Jurkat, Clone E6-1 (cell line): ENCODE measurements around the gene FAM219A.
A peak's percentile ranks its signal among the peaks of the same experiment; 100 is the strongest.
"Not testable (repeated sequence)": the region's sequence is repeated elsewhere in the genome, so short reads cannot be mapped to it uniquely, and the experiment has no call there.

Experiments used
- DNase-seq: peaks from one replicate; pipeline ENCODE4 v3.0.0-alpha.2; 2011; ENCODE audit warnings: low read depth, low spot score
- H3K4me3 ChIP-seq: 2 replicates; pipeline ENCODE4 v1.5.1; 2011; ENCODE audit warnings: mild to moderate bottlenecking, low read length, control low read depth, moderate library complexity

The FAM219A gene

GRCh38 chr9:34452568-34452967 lies 5.8 kb downstream of the FAM219A start:
- no peak overlapping the region for H3K4me3 ChIP-seq
- no peak for DNase-seq

- DNase-seq = no peak
- H3K4me3 ChIP-seq = no peak overlapping the region
Measured at GRCh38 chr9:34451545-34451944, 6.8 kb downstream of the FAM219A start.

DNA sequence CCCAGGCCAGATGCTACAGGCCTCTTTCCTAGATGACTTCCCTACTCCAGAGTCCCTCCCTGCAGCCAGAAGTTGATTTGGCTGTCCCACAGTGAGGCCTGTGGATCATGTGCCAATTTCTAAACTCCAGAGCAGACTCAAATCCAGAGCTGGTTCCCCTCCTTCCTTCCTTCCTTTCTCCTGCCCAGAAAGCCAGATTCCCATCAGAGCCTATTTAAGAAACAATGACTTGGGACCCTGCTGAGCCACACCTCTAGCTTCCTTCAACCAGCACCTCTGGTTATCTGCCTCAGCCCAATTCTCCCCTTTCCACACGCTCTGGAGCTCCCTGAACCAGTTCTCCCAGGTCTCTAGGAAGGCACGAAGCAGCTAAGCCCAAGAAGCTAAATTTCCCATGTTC lies 7.2 kb downstream of the FAM219A start:
- H3K4me3 ChIP-seq = no peak overlapping the region
- no peak for DNase-seq

GRCh38 chr9:34450644-34451043 lies 7.7 kb downstream of the FAM219A start:
- no peak overlapping the region for H3K4me3 ChIP-seq
- DNase-seq = no peak

- H3K4me3 ChIP-seq = no peak overlapping the region
- DNase-seq = no peak
Measured at GRCh38 chr9:34446951-34447350, 11.4 kb downstream of the FAM219A start.

GRCh38 chr9:34446468-34446891 lies 11.9 kb downstream of the FAM219A start:
- H3K4me3 ChIP-seq = no peak overlapping the region
- no peak for DNase-seq

DNA sequence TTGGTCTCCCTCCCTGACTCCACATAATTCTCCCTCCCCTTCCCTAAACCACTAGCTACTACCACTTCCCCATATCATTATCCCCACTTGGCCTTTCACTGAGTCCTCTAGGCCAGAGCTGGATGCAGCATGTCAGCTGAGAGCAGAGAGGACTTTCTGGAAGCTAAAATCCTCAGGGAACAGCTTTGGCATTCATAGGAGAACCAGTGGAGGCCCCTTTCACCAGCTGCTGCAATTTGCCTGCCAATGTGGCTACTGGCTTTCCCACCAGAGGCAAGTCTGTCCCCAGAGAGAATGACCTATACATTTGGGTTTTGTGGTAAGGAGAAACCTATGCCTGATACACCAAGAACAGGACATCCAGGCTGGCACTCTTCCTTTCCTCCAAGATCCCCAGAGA lies 14.4 kb downstream of the FAM219A start:
- no peak overlapping the region for H3K4me3 ChIP-seq
- DNase-seq = no peak

- DNase-seq = no peak
- H3K4me3 ChIP-seq = no peak overlapping the region
Measured at GRCh38 chr9:34443533-34443932, 14.8 kb downstream of the FAM219A start.

DNA sequence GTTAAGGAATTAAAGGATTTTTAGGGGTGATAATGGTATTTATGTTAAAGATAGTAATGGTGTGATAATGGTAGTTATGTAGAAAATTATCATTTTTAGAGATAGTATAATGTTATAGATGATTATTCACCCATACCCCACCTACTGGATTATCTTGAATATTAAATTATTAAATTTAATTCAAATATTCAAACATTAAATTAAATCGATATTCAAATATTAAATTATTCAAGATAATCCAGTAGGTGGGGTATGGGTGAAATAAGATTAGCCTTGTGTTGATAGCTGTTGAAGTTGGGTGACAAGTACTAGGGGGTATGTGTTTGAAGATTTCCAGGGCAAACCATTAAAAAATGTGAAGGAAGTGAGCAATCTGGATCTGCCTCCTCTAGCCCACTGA lies 15.6 kb downstream of the FAM219A start:
- DNase-seq = no peak
- H3K4me3 ChIP-seq = no peak overlapping the region

- DNase-seq = no peak
- H3K4me3 ChIP-seq = no peak overlapping the region
Measured at GRCh38 chr9:34440017-34440416, 18.4 kb downstream of the FAM219A start.

DNA sequence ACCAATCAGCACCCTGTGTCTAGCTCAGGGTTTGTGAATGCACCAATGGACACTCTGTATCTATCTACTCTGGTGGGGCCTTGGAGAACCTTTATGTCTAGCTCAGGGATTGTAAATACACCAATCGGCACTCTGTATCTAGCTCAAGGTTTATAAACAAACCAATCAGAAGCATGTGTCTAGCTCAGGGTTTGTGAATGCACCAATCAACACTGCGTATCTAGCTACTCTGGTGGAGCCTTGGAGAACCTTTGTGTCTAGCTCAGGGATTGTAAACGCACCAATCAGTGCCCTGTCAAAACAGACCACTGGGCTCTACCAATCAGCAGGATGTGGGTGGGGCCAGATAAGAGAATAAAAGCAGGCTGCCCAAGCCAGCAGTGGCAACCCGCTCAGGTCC lies 19.9 kb downstream of the FAM219A start:
- DNase-seq, H3K4me3 ChIP-seq: not testable (repeated sequence)

DNA sequence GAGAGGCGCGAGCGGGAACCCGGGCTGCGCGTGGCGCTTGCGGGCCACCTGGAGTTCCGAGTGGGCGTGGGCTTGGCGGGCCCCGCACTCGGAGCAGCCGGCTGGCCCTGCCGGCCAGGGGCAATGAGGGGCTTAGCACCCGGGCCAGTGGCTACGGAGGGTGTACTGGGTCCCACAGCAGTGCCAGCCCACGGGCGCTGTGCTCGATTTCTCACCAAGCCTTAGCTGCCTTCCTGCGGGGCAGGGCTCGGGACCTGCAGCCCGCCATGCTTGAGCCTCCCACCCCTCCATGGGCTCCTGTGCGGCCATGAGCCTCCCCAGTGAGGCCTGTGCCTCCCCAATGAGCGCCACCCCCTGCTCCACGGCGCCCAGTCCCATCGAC lies 20.5 kb downstream of the FAM219A start:
- DNase-seq = not testable (repeated sequence)

DNA sequence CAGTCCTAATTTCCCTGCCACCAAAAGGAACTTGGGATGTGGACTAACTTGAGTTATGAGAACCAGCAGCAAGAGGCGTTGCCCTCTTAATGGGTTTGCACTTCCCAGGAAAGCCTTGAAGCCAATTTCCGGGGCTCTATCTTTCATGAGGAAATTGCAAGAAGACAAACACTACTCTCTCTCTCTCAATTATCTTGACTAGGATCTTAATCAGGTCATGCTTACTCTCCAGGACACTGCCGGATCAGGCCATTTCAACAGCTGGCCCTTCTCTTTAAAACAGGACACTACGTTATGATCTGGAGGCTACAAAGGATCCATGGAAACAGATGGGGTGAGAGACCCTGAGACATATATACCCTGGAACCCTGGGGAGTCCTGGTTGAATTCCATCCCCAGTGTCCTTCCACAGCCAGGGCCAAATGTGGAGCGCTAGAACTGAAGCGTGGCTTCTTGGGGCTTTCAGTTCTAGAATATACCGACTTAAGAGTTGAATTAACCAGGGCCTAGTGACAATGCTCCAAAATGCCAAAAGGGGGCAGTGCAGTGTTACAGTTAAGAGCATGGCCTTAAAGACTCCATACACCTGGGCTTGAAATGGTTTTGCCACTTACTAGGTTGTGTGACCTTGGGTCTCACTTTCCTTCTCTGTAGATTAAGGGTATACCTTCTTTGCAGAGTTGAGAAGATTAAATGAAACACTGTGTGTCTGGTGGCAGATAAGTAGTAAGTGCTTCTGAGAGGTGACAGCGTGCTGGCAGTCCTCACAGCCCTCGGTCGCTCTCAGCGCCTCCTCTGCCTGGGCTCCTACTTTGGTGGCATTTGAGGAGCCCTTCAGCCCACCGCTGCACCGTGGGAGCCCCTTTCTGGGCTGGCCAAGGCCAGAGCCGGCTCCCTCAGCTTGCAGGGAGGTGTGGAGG lies 21.1 kb downstream of the FAM219A start:
- peak; percentile 84 for DNase-seq
- H3K4me3 ChIP-seq = no peak overlapping the region

More for the DNA sequence above, 20.5 kb downstream of the FAM219A start:
- H3K4me3 ChIP-seq = not testable (repeated sequence)

- DNase-seq = no peak
- H3K4me3 ChIP-seq = no peak overlapping the region
Measured at GRCh38 chr9:34431667-34432066, 26.7 kb downstream of the FAM219A start.

DNA sequence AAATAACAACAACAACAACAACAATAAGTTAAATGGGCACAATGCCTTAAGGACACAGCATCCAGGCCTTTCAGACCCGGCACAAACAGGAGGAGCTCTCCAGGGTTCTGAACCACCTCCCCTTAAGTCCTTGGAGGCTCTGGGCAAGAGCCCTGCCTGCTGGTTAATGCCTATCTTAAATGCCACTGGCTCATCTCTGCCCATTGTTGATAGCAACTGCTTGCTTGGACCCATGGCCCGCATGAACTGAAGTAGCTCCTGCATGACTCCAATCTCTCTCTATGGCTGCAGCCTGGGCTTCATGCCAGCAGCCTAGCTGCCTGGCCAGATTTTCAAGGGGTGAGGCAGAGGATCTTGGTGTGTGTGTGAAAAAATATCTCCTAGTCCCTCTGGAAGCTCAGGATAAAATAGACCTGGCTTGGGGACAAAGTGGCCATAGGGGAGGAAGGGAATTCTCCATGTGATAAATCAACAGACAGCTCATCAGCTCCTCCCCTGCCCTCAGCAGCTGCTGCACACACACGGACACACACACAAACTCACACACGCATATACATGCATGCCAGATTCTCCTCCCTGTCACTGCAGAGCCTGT lies 27.4 kb downstream of the FAM219A start:
- DNase-seq = peak; percentile 57
- H3K4me3 ChIP-seq = no peak overlapping the region

- H3K4me3 ChIP-seq = no peak overlapping the region
- no peak for DNase-seq
Measured at GRCh38 chr9:34428325-34428958, 29.9 kb downstream of the FAM219A start.

DNA sequence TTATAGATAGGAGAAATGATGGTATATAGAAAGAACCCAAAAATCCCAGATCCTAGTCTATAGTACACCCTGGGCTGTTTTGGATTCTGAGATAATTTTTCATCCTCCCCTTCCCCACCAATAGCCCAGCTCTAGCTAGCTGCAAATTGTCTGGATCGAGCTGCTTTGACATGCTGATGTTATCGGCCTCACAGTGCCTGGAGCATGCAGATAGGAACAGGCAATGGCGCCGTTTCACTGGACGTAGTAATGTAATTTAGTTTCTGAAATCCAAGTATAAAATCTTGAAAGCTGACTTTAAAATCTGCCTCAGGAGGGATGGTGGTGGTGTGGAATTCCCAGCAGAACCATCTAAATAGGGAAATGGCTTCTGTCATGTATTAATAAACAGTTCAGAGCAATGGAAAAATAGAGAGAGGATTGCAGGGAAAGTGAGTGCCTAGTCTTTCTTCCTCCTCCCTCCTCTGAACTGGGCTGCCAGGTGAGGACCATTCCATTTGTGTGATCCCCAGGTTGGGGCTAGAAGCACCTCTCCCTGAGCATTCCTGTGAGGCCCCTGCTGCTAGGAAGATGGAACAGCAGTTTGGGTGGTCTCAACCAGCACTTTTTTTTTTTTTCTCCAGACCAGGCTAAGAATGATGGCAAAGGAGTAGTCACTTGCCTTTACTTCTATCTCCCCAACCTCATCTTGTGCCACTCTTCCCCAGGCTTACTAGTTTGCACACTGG lies 31.9 kb downstream of the FAM219A start:
- no peak overlapping the region for H3K4me3 ChIP-seq
- DNase-seq = no peak

GRCh38 chr9:34419716-34420504 lies 38.5 kb downstream of the FAM219A start:
- DNase-seq = no peak
- no peak overlapping the region for H3K4me3 ChIP-seq

DNA sequence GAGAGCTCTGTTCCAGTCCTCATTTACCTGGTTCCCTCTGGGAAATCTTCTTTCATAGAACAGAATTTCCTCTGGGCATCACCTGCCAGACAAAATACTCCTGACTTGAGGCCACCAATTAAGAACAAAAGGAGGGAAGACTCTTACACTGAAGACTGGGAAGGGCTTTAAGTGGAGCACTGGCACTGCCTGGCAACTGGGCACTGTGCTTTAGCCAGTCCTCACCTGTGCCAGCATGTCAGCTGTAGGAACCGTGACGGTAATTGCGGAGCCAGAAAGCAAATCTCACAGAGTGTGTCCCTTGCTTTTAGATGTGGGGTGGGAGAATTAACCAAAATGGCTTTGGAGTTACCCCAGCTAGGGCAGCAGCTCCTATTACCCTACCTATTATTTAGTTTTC lies 40.6 kb downstream of the FAM219A start:
- no peak overlapping the region for H3K4me3 ChIP-seq
- no peak for DNase-seq
